OCI-LY3 (cell line): ENCODE measurements around the gene DIPK1A.

Source experiments
- H2AFZ ChIP-seq: fragments of 200-600, 300-600 bp; shearing (Covaris generic); 2 replicates; pipeline ENCODE4 v1.6.0; 2014; ENCODE audit warnings: antibody characterized with exemption, low read depth, low read length
- H3K27ac ChIP-seq: fragments of 200-600, 300-600 bp; sonication (generic); 2 replicates; pipeline ENCODE4 v1.5.1; 2014; ENCODE audit warnings: mild to moderate bottlenecking, low read length, moderate library complexity, mixed read lengths
- H3K27me3 ChIP-seq: fragments of 200-600, 300-600 bp; sonication (generic); 2 replicates; pipeline ENCODE4 v1.6.1; 2014; ENCODE audit warnings: low read depth, low read length, mixed read lengths
- H3K36me3 ChIP-seq: fragments of 200-600, 300-600 bp; sonication (generic); replicated peaks from 2 replicates; pipeline ENCODE3; 2014; ENCODE audit warnings: low read depth, low read length, mixed read lengths
- H3K4me1 ChIP-seq: fragments of 300-600, 200-600 bp; sonication (generic); 2 replicates; pipeline ENCODE4 v1.6.1; 2014; ENCODE audit warnings: low read length, mixed read lengths
- H3K4me2 ChIP-seq: fragments of 200-600, 300-600 bp; sonication (generic); 2 replicates; pipeline ENCODE4 v1.6.1; 2014; ENCODE audit warnings: low read length, mixed read lengths
- H3K4me3 ChIP-seq: fragments of 300-600, 200-600 bp; sonication (generic); 2 replicates; pipeline ENCODE4 v1.5.1; 2014; ENCODE audit warnings: antibody characterized with exemption, mild to moderate bottlenecking, low read length, moderate library complexity
- H3K79me2 ChIP-seq: fragments of 300-600, 200-600 bp; shearing (Covaris generic); 2 replicates; pipeline ENCODE4 v1.6.1; 2014; ENCODE audit warnings: mild to moderate bottlenecking, low read length, mixed read lengths
- H3K9ac ChIP-seq: fragments of 300-600, 200-600 bp; shearing (Covaris generic); 2 replicates; pipeline ENCODE4 v1.6.0; 2014; ENCODE audit warnings: mild to moderate bottlenecking, low read length, moderate library complexity
- H3K9me3 ChIP-seq: fragments of 200-600, 300-600 bp; shearing (Covaris generic); 2 replicates; pipeline ENCODE4 v1.6.1; 2014; ENCODE audit warnings: low read length, mixed read lengths; ENCODE audit not compliant: insufficient read depth
- H4K20me1 ChIP-seq: fragments of 200-600, 300-600 bp; sonication (generic); 2 replicates; pipeline ENCODE4 v1.6.1; 2016; ENCODE audit warnings: low read length, mixed read lengths; ENCODE audit not compliant: insufficient read depth
- CTCF ChIP-seq: fragments of 200-600, 300-600 bp; sonication (generic); IDR thresholded peaks from 2 replicates; pipeline ENCODE4 v1.5.1; 2014; ENCODE audit warnings: antibody characterized with exemption, low read length, low read depth
- EZH2phosphoT487 ChIP-seq: fragments of 200-600 bp; shearing (Covaris generic); IDR thresholded peaks from 2 replicates; pipeline ENCODE4 v1.6.1; 2018; ENCODE audit warnings: antibody characterized with exemption, mixed run types, low read depth

DIPK1A gene

DNA sequence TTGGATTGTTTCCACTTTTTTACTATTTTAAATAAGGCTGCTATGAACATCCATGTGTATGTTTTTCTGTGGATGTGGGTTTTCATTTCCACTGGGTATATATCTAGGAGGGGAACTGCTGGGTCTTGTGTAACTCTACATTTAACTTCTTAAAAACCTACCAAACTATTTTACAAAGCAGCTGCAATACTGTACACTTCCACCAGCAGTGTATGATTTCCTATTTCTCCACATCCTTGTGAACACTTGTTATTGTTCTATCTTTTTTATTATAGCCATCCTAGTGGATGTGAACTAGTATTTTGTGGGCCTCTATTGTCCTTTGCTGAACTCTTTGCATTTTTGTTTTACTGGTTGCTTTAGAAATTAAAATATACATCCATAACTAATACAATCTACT, 33.4 kb downstream of the DIPK1A start:
- TF ChIP-seq CTCF (no peak), EZH2phosphoT487 (no peak)
- Histone ChIP-seq H3K27me3 (no peaks in the 10 kb centered on the region), H3K4me3 (no peak overlapping the region), H3K36me3 (peaks cover 4% of the 10 kb centered on the region), H4K20me1 (peaks cover 34% of the 10 kb centered on the region), H3K27ac (no peak overlapping the region), H3K4me1 (peaks cover 40% of the 10 kb centered on the region), H3K4me2 (no peak overlapping the region), H2AFZ (no peak overlapping the region), H3K9ac (no peak overlapping the region), H3K9me3 (no peaks in the 10 kb centered on the region), H3K79me2 (peaks cover 53% of the 10 kb centered on the region)

- H3K9ac ChIP-seq = no peak overlapping the region
- H4K20me1 ChIP-seq = peaks cover 31% of the 10 kb centered on the region
- H3K36me3 ChIP-seq = peaks cover 4% of the 10 kb centered on the region
- H3K9me3 ChIP-seq = no peaks in the 10 kb centered on the region
- peaks cover 51% of the 10 kb centered on the region for H3K79me2 ChIP-seq
- no peak for TF ChIP-seq CTCF
- H3K4me1 ChIP-seq = peaks cover 37% of the 10 kb centered on the region
- no peak overlapping the region for H2AFZ ChIP-seq
- no peak overlapping the region for H3K4me2 ChIP-seq
- H3K27me3 ChIP-seq = no peaks in the 10 kb centered on the region
- H3K27ac ChIP-seq = no peak overlapping the region
- no peak overlapping the region for H3K4me3 ChIP-seq
Measured at GRCh38 chr1:92926873-92927272, 34.4 kb downstream of the DIPK1A start.

- Histone ChIP-seq H3K4me2 (no peak overlapping the region), H3K27ac (no peak overlapping the region), H3K79me2 (peaks cover 43% of the 10 kb centered on the region), H3K4me3 (no peak overlapping the region), H3K36me3 (peaks cover 11% of the 10 kb centered on the region), H2AFZ (no peak overlapping the region), H4K20me1 (peaks cover 20% of the 10 kb centered on the region; the same call in 1 of the 2 replicates), H3K9ac (no peak overlapping the region), H3K4me1 (peaks cover 24% of the 10 kb centered on the region), H3K27me3 (no peaks in the 10 kb centered on the region), H3K9me3 (no peaks in the 10 kb centered on the region)
- TF ChIP-seq CTCF (no peak), EZH2phosphoT487 (no peak)
Measured at GRCh38 chr1:92924501-92924900, 36.8 kb downstream of the DIPK1A start.

DNA sequence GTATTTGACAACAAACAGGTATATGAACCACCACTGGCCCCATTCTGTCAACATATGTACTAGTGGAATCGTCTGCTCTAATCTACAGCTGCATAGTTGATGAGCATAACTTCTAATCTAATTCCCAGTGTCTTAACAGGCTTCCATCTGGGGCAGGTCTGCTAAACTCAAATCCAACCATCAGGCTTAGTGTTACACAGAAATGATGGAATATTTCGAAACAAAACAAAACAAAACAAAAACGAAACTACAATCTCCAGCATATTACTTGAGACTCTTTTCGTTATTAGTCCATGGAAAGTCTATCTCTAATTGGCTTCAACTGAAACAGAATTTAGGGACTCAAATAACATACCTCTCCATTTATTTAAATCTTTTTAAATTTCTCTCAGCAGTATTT, 37.6 kb downstream of the DIPK1A start:
- no peak overlapping the region for H3K27ac ChIP-seq
- no peak overlapping the region for H3K9ac ChIP-seq
- peaks cover 37% of the 10 kb centered on the region for H3K79me2 ChIP-seq
- no peak for TF ChIP-seq CTCF
- no peak overlapping the region for H2AFZ ChIP-seq
- H3K9me3 ChIP-seq = no peaks in the 10 kb centered on the region
- H3K4me3 ChIP-seq = no peak overlapping the region
- peaks cover 7% of the 10 kb centered on the region for H3K36me3 ChIP-seq
- H4K20me1 ChIP-seq = peaks cover 15% of the 10 kb centered on the region; the same call in 1 of the 2 replicates
- no peak overlapping the region for H3K4me2 ChIP-seq
- peaks cover 17% of the 10 kb centered on the region for H3K4me1 ChIP-seq
- no peaks in the 10 kb centered on the region for H3K27me3 ChIP-seq
